ENCODE data around the gene CEBPG. TPM values are rescaled to one million over a fixed set of nuclear protein-coding genes. Genes with fewer than 3 reads are reported as not detected.

CEBPG gene
- total RNA-seq, 1 experiment from 2014 or later: 51.1 TPM

- RAD21 ChIA-PET (ENCODE audit: low non-redundant PET in 1 of 2, low total read pairs in 2 of 2, uncharacterized antibody in 2 of 2, unreplicated experiment in 2 of 2): no interaction called here
- peaks cover 11% of the 10 kb centered on the region for H3K79me2 ChIP-seq (ENCODE audit: insufficient read depth, low read length)
- H3K9ac ChIP-seq (ENCODE audit: low read length): no peak overlapping the region
- H3K4me2 ChIP-seq (ENCODE audit: low read length): no peak overlapping the region
- H4K20me1 ChIP-seq (ENCODE audit: insufficient read depth): no peaks in the 10 kb centered on the region
- H3K4me3 ChIP-seq (replicated peaks in 1 of 2; ENCODE audit: low read depth in 1 of 2, low read length in 2 of 2): no peak overlapping the region
- POLR2A ChIA-PET: interaction anchor here (1.4 kb wide), 1 partner anchor 13 kb away, joined by 3 read pairs; no protein-coding TSS in a partner anchor
- ATAC-seq (no peak), DNase-seq (ENCODE audit: low read depth, low spot score) (no peak)
- CTCF ChIA-PET: no interaction called here
- H3K36me3 ChIP-seq (ENCODE audit: control insufficient read depth in 1 of 2, insufficient read depth in 2 of 2, low read length in 2 of 2): no peaks in the 10 kb centered on the region; a peak in 1 of 4 replicates
- H3K4me1 ChIP-seq (ENCODE audit: control insufficient read depth in 1 of 2, insufficient read depth in 2 of 2, low read length in 2 of 2): no peaks in the 10 kb centered on the region
- no peaks in the 10 kb centered on the region for H3K27me3 ChIP-seq (ENCODE audit: insufficient read depth, low read length)
- H3K27ac ChIP-seq (ENCODE audit: low read depth, low read length): no peak overlapping the region
- H2AFZ ChIP-seq (ENCODE audit: low read depth, low read length, poor library complexity, severe bottlenecking): no peak overlapping the region
- no TSS peak for BruUV-seq (replicated peaks)
- intact Hi-C loops (cut with micrococcal nuclease): no loop called here
- H3K9me2 ChIP-seq (ENCODE audit: insufficient read depth): no peaks in the 10 kb centered on the region
- no peaks in the 10 kb centered on the region for H3K9me3 ChIP-seq (ENCODE audit: control insufficient read depth in 1 of 2, insufficient read depth in 1 of 2, low read depth in 1 of 2, low read length in 2 of 2)
- TF ChIP-seq, protein P1, sequence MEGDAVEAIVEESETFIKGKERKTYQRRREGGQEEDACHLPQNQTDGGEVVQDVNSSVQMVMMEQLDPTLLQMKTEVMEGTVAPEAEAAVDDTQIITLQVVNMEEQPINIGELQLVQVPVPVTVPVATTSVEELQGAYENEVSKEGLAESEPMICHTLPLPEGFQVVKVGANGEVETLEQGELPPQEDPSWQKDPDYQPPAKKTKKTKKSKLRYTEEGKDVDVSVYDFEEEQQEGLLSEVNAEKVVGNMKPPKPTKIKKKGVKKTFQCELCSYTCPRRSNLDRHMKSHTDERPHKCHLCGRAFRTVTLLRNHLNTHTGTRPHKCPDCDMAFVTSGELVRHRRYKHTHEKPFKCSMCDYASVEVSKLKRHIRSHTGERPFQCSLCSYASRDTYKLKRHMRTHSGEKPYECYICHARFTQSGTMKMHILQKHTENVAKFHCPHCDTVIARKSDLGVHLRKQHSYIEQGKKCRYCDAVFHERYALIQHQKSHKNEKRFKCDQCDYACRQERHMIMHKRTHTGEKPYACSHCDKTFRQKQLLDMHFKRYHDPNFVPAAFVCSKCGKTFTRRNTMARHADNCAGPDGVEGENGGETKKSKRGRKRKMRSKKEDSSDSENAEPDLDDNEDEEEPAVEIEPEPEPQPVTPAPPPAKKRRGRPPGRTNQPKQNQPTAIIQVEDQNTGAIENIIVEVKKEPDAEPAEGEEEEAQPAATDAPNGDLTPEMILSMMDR (IDR thresholded peaks at IDR 0.05 in 2 of 3, conservative IDR thresholded peaks at IDR 0.05 in 1 of 3; ENCODE audit: borderline replicate concordance in 1 of 3, insufficient read depth in 1 of 3, low read depth in 2 of 3, low read length in 2 of 3): no peak
- no peak for TF ChIP-seq ZBTB33 (IDR thresholded peaks at IDR 0.05; ENCODE audit: extremely low read depth, insufficient replicate concordance, low read length)
- TF ChIP-seq, protein P2, sequence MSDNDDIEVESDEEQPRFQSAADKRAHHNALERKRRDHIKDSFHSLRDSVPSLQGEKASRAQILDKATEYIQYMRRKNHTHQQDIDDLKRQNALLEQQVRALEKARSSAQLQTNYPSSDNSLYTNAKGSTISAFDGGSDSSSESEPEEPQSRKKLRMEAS (IDR thresholded peaks at IDR 0.05): no peak
- TF ChIP-seq CBX3 (IDR thresholded peaks at IDR 0.05; ENCODE audit: low read depth): no peak
- TF ChIP-seq EGR1 (IDR thresholded peaks at IDR 0.05; ENCODE audit: low read depth): no peak
- no peak for TF ChIP-seq ELF1 (IDR thresholded peaks at IDR 0.05; ENCODE audit: borderline replicate concordance, low read depth)
- no peak for TF ChIP-seq ATF3 (IDR thresholded peaks at IDR 0.05)
- TF ChIP-seq FOSL1 (IDR thresholded peaks at IDR 0.05; ENCODE audit: low read depth): no peak
- no peak for TF ChIP-seq RAD21 (IDR thresholded peaks at IDR 0.05; ENCODE audit: low read depth)
- TF ChIP-seq TCF7L2 (IDR thresholded peaks at IDR 0.05; ENCODE audit: borderline replicate concordance, extremely low read depth, insufficient read depth, insufficient read length): no peak
- no peak for TF ChIP-seq POLR2A (IDR thresholded peaks at IDR 0.05; ENCODE audit: borderline replicate concordance, extremely low read depth, insufficient read depth, insufficient read length)
- no peak for TF ChIP-seq ZNF274 (IDR thresholded peaks at IDR 0.05; ENCODE audit: low read depth, low read length)
- TF ChIP-seq YY1 (IDR thresholded peaks at IDR 0.05; ENCODE audit: extremely low read depth, insufficient replicate concordance, low read depth, low read length): no peak
- no peak for TF ChIP-seq EZH2phosphoT487 (IDR thresholded peaks at IDR 0.05; ENCODE audit: borderline replicate concordance)
- TF ChIP-seq JUND (IDR thresholded peaks at IDR 0.05): no peak
Observed at GRCh38 chr19:33388725-33389420, 15.4 kb downstream of the CEBPG start.
